K562 (cell line): Measurements from ENCODE around the gene PIK3C2G. TPM values are rescaled to one million over a fixed set of nuclear protein-coding genes. Genes with fewer than 3 reads are reported as not detected.

ENCODE experiments used
- ARNT ChIP-seq, 2 experiments: fragments of 450-650 bp; IDR thresholded peaks; 2 replicates each; pipeline ENCODE4 v1.6.1; 2016; ENCODE audit warnings: mild to moderate bottlenecking in 1 of 2
- BHLHE40 ChIP-seq: IDR thresholded peaks from 2 replicates; pipeline ENCODE4 v1.6.1; 2011; ENCODE audit warnings: low read length, improper control_type of control experiment
- HCFC1 ChIP-seq: IDR thresholded peaks from 2 replicates; pipeline ENCODE4 v1.6.1; 2012; ENCODE audit warnings: low read depth, low read length, improper control_type of control experiment
- HNRNPH1 ChIP-seq: fragments of 200-400 bp; formaldehyde crosslinking; optimal IDR thresholded peaks from 2 replicates; pipeline ENCODE3; 2017; ENCODE audit warnings: low read depth, mild to moderate bottlenecking, low read length, moderate library complexity
- IRF2 ChIP-seq: sonication (generic); formaldehyde crosslinking; IDR thresholded peaks from 2 replicates; pipeline ENCODE4 v1.8.1; 2022; ENCODE audit warnings: mild to moderate bottlenecking, missing genetic modification reagents
- NFYB ChIP-seq: IDR thresholded peaks from 2 replicates; pipeline ENCODE4 v1.6.1; 2011; ENCODE audit warnings: mild to moderate bottlenecking, moderate library complexity; ENCODE audit not compliant: insufficient read length; ENCODE audit errors: extremely low read depth
- NR2C2 ChIP-seq, 2 experiments: fragments of 200-800 bp in 1 of 2; sonication (Bioruptor generic) in 1 of 2; sonication (generic) in 1 of 2; formaldehyde crosslinking in 1 of 2; IDR thresholded peaks; 2 replicates each; pipeline versions ENCODE4 v1.6.1 to v1.8.0; 2016 to 2022; ENCODE audit warnings: mild to moderate bottlenecking in 1 of 2, missing compliant biosample characterization in 1 of 2, missing genetic modification characterization in 1 of 2, missing genetic modification reagents in 1 of 2
- TAF1 ChIP-seq: IDR thresholded peaks from 2 replicates; pipeline ENCODE4 v1.6.1; 2011; ENCODE audit warnings: mild to moderate bottlenecking, low read length, moderate library complexity; ENCODE audit not compliant: insufficient read depth, control insufficient read depth, severe bottlenecking; ENCODE audit errors: extremely low read depth
- ZHX1 ChIP-seq: fragments of 150-350 bp; conservative IDR thresholded peaks from 2 replicates; pipeline ENCODE4 v1.6.1; 2014; ENCODE audit warnings: low read length
- ZNF134 ChIP-seq: fragments of 250-450 bp; sonication (Bioruptor Pico); conservative IDR thresholded peaks from 2 replicates; pipeline ENCODE4 v1.4.0; 2020
- ZNF24 ChIP-seq: fragments of 450-650 bp; IDR thresholded peaks from 2 replicates; pipeline ENCODE4 v1.6.1; 2016
- ZNF444 ChIP-seq: fragments of 250-450 bp; sonication (Bioruptor Pico); IDR thresholded peaks from 2 replicates; pipeline ENCODE4 v1.4.0; 2020; ENCODE audit warnings: mild to moderate bottlenecking, moderate library complexity
- ZNF668 ChIP-seq: fragments of 250-450 bp; sonication (Bioruptor Pico); IDR thresholded peaks from 2 replicates; pipeline ENCODE4 v1.8.0; 2022; ENCODE audit warnings: mild to moderate bottlenecking, inconsistent platforms
- ZNF76 ChIP-seq: fragments of 250-450 bp; sonication (Bioruptor Pico); IDR thresholded peaks from 2 replicates; pipeline ENCODE4 v1.4.0; 2020; ENCODE audit warnings: mild to moderate bottlenecking, moderate library complexity, borderline replicate concordance
- polyA plus RNA-seq, 8 experiments: library from polyadenylated mRNA; depleted of rRNA in 4 of 8; stranded (reverse) in 5 of 8; unstranded in 3 of 8; fragments of >200 nt; fragmentation: Nextera tagmentation in 2 of 8; fragmentation: Illumina TruSeq in 1 of 8; extraction: Ambion mirVana in 2 of 8; extraction: Trizol in 1 of 8; gene quantifications; 2 replicates each; pipeline versions ENCODE4 v1.2.1 to v1.2.3, GENCODE V29; 2011 to 2014; ENCODE audit warnings: inconsistent platforms in 1 of 8, missing spikeins in 1 of 8
- total RNA-seq, 7 experiments: library from RNA; depleted of rRNA in 6 of 7; stranded (reverse); fragments of >200 nt in 6 of 7; fragmentation: Illumina TruSeq in 2 of 7; extraction: Trizol in 2 of 7; gene quantifications; 2 replicates each; pipeline versions ENCODE4 v1.2.1 to v1.2.3, GENCODE V29; 2011 to 2021; ENCODE audit warnings: low replicate concordance in 1 of 7
- TF ChIP-seq, protein P1 (sequence below): fragments of 250-450 bp; sonication (Bioruptor Pico); IDR thresholded peaks from 2 replicates; pipeline ENCODE4 v1.4.0; 2020

The PIK3C2G gene
- total and polyA plus RNA-seq, 9 of the 15 experiments (the other 6 are each of a cell fraction or from before 2014, with no cell fraction given), result not detected

- TF ChIP-seq, protein P1, sequence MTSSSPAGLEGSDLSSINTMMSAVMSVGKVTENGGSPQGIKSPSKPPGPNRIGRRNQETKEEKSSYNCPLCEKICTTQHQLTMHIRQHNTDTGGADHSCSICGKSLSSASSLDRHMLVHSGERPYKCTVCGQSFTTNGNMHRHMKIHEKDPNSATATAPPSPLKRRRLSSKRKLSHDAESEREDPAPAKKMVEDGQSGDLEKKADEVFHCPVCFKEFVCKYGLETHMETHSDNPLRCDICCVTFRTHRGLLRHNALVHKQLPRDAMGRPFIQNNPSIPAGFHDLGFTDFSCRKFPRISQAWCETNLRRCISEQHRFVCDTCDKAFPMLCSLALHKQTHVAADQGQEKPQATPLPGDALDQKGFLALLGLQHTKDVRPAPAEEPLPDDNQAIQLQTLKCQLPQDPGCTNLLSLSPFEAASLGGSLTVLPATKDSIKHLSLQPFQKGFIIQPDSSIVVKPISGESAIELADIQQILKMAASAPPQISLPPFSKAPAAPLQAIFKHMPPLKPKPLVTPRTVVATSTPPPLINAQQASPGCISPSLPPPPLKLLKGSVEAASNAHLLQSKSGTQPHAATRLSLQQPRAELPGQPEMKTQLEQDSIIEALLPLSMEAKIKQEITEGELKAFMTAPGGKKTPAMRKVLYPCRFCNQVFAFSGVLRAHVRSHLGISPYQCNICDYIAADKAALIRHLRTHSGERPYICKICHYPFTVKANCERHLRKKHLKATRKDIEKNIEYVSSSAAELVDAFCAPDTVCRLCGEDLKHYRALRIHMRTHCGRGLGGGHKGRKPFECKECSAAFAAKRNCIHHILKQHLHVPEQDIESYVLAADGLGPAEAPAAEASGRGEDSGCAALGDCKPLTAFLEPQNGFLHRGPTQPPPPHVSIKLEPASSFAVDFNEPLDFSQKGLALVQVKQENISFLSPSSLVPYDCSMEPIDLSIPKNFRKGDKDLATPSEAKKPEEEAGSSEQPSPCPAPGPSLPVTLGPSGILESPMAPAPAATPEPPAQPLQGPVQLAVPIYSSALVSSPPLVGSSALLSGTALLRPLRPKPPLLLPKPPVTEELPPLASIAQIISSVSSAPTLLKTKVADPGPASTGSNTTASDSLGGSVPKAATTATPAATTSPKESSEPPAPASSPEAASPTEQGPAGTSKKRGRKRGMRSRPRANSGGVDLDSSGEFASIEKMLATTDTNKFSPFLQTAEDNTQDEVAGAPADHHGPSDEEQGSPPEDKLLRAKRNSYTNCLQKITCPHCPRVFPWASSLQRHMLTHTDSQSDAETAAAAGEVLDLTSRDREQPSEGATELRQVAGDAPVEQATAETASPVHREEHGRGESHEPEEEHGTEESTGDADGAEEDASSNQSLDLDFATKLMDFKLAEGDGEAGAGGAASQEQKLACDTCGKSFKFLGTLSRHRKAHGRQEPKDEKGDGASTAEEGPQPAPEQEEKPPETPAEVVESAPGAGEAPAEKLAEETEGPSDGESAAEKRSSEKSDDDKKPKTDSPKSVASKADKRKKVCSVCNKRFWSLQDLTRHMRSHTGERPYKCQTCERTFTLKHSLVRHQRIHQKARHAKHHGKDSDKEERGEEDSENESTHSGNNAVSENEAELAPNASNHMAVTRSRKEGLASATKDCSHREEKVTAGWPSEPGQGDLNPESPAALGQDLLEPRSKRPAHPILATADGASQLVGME, result no peak
- TF ChIP-seq ZNF668 (CRISPR knock-in tag), result no peak
- no peak for TF ChIP-seq TAF1
- TF ChIP-seq NR2C2 (CRISPR knock-in tag; IDR thresholded peaks at IDR 0.05), result no peak
- no peak for TF ChIP-seq NR2C2 (tag; IDR thresholded peaks at IDR 0.05)
- TF ChIP-seq ZNF444 (CRISPR knock-in tag), result no peak
- no peak for TF ChIP-seq HCFC1
- no peak for TF ChIP-seq ARNT (IDR thresholded peaks at IDR 0.05)
- TF ChIP-seq ZNF24, result no peak
- no peak for TF ChIP-seq HNRNPH1
- no peak for TF ChIP-seq ZHX1
- no peak for TF ChIP-seq ZNF134 (CRISPR knock-in tag)
- no peak for TF ChIP-seq NFYB
- TF ChIP-seq ZNF76 (CRISPR knock-in tag), result no peak
- TF ChIP-seq BHLHE40, result no peak
- TF ChIP-seq IRF2, result no peak
Measured at GRCh38 chr12:18556161-18556560, 294.8 kb downstream of the PIK3C2G start (continued).
